Ammon's horn (tissue), 1 donor: Measurements from ENCODE around the gene ALDH7A1.
"Not testable (repeated sequence)": the region's sequence is repeated elsewhere in the genome, so short reads cannot be mapped to it uniquely, and the experiment has no call there.

Experiments used
- DNase-seq: peaks from one replicate; pipeline ENCODE4 v3.0.0-alpha.2; 2016; ENCODE audit warnings: low spot score

ALDH7A1 gene

GRCh38 chr5:126594748-126595485 is at the start of gene ALDH7A1:
ALDH7A1 (minus strand) TSS chr5:126595219; CDS start chr5:126595198, 21 bp downstream.
- DNase-seq = peak; percentile 92

DNA sequence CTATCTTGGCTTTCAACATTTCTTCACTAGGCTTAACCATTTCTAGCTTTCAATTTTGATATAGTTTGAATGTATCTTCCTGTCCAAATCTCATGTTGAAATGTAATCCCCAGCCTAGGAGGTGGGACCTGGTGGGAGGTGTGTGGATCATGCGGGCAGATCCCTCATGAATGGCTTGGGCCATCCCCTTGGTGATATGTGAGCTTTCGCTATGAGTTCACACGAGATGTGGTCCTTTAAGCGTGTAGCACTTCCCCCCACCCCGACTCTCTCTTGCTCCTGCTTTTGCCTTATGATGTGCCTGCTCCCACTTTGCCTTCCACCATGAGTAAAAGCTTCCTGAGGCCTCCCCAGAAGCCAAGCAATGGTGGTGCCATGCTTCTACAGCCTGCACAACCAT is 46.4 kb upstream of the ALDH7A1 start:
- DNase-seq = no peak

GRCh38 chr5:126640866-126641265 is 45.8 kb upstream of the ALDH7A1 start:
- DNase-seq = no peak

GRCh38 chr5:126636956-126637355 is 41.9 kb upstream of the ALDH7A1 start:
- no peak for DNase-seq

DNA sequence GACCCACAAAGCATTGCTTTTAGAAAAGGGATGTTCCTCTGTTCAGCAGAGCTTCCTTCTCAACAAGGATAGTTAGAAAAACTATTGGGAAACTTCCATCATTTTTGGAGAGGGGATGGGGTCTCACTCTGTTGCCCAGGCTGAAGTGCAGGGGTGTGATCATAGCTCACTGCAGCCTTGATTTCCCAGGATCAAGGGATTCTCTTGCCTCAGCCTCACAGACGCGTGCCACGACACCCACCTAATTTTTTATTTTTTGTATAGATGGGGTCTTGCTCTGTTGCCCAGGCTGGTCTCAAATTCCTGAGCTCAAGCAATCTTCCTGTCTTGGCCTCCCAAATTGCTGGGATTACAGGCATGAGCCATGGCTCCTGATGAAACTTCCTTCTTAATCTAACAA is 40.6 kb upstream of the ALDH7A1 start:
- no peak for DNase-seq

- DNase-seq = no peak
Observed at GRCh38 chr5:126633552-126633951, 38.5 kb upstream of the ALDH7A1 start.

DNA sequence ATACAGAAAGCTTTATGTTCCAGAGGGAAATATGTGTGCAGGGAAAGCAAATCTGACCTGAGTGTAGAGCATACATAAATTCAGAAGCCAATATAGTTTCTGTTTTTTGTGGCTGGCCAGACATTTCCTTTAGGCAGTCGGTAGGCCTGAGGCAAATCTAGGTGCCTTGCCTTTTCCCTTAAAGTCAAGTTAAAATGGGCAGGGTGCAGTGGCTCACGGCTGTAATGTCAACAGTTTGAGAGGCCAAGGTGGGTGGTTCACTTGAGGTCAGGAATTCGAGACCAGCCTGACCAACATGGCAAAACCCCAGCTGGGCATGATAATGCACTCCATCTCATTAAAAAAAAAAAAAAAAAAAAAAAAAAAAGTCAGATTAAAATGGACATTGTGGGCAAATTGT is 36.9 kb upstream of the ALDH7A1 start:
- no peak for DNase-seq

DNA sequence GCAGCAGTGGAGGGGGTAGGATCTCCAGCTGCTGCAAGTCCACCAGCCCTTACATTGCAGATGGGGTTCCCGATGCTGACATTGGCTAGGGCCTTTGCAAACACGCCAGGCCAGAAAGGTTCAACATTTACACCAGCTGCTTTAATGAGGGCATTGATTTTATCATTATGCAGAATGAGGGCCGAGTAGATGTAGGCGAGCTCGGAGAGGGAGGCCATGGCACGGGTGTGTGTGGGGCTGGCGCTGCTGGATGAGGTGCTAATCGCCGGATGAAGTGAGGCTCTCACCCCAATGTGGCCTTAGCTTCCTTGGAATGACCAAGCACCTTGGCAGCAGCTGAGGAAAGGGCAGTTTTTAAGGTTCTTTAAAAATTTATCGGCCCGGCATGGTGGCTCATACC is 33.1 kb upstream of the ALDH7A1 start:
- no peak for DNase-seq

DNA sequence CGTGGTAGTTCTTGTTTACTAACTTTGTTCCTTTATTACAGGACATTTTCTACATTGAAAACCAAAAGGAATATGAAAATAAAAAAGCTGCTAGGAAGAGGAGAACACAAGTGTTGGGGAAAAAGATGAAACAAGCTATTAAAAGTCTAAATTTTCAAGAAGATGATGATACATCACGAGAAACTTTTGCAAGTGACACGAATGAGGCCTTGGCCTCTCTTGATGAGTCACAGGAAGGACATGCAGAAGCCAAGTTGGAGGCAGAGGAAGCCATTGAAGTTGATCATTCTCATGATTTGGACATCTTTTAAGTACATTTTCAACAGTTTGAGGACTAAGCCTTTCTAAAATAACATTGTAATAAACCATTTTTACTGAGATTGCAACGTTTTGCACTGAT is 29.5 kb upstream of the ALDH7A1 start:
- no peak for DNase-seq

DNA sequence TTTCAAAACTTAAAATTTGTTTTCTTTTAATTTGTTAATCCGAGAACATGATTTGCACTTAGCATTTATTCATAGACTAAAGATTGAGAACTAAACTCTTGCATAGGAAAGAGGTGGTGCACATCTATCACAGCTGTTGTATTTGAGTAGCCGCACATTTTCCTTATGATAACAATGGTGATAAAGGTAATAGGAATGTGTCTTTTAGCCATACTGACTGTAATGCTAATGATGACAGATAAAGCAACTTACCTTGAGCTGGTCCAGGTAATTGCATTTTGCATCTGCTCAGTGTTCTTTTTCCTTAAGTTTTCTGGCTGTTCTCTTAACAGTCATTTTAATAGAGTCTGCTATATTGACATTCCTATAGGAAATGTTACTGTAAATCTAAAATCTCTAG is 24.8 kb upstream of the ALDH7A1 start:
- no peak for DNase-seq

- DNase-seq = not testable (repeated sequence)
Observed at GRCh38 chr5:126617603-126618002, 22.6 kb upstream of the ALDH7A1 start.

DNA sequence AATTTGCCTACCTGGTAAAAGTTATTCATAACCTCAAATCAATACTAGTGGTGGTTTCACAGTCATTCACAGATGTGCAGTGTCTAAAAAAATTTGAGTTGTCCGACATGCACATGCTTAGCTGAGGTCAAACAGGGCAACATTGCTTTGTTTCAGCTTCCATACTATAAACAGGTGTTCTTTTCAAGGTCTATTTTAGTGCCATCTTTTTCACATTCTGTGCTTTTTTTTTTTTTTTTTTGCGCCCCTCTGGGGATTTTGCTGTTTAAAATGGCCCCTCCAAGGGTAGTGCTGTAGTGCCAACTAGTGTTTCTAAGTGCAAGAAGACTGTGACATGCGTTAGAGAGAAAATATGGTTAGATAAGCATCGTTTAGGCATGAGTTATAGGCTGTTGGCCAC is 20.3 kb upstream of the ALDH7A1 start:
- DNase-seq = no peak

DNA sequence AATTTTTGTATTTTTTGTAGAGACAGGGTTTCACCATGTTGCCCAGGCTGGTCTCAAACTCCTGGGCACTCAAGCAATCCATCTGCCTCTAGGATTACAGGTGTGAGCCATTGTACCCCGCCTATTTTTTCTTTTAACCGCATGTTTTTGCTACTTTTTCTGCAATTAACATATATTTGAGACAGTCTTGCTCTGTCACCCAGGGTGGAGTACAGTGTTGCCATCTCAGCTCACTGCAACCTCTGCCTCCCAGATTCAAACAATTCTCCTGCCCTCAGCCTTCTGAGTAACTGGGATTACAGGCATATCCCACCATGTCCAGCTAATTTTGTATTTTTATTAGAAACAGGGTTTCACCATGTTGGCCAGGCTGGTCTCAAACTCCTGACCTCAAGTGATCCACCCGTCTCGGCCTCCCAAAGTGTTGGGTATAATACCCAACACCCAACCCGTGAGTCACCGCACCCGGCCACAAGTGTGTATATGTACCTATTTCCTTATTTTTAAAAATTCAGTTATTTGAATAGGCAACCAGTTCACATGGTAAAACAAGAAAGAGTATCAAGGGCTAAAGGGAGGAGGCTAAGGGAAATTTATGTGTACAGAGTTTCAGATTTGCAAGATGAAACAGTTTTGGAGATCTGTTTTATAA is 19.0 kb upstream of the ALDH7A1 start:
- no peak for DNase-seq

DNA sequence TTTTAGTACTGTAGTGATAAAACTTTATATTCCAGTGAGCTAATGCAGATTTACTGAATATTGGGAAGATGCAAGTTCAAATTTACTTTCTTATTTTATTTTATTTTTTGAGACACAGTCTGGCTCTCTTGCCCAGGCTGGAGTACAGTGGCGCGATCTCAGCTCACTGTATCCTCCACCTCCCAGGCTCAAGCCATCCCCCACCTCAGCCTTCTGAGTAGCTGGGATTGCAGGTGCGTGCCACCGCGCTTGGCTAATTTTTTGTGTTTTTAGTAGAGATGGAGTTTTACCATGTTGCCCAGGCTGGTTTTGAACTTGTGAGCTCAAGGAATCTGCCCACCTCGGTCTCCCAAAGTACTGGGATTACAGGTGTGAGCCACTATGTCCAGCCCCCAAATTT is 15.6 kb upstream of the ALDH7A1 start:
- DNase-seq = no peak

DNA sequence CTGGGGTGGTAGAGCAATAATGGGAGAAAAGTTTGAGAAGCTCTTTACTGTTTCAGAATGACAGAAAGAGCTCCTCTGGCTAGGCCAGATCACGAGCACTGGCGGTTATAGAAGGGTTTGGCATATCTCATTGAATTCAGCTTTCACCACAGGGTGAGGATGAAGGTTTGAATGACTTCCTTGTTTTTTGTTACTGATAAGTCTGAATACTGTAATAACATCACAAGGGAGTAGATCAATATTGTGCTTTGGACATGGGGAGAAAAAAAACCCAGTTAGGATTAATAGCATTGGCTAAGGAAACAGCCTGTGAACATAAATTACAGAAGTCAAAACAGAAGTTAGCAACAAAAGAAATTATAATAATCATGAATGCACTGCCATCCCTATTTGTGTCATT is 15.1 kb upstream of the ALDH7A1 start:
- DNase-seq = no peak

DNA sequence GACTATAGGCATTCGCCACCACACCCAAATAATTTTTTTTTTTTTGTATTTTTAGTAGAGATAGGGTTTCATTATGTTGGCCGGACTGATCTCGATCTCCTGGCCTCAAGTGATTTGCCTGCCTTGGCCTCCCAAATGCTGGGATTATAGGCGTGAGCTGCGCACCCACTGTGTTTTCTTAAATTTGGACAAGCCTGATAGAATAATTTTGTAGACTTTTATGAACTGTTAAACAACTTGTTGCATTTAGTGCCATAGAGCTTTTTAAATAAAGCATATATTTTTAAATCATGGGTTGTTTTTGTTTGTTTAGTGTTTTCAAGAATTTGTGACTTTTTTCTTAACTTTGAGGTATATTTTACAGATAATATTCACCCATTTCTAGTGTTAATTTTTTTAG is 10.5 kb upstream of the ALDH7A1 start:
- no peak for DNase-seq

- no peak for DNase-seq
Observed at GRCh38 chr5:126603402-126603991, 8.5 kb upstream of the ALDH7A1 start.

DNA sequence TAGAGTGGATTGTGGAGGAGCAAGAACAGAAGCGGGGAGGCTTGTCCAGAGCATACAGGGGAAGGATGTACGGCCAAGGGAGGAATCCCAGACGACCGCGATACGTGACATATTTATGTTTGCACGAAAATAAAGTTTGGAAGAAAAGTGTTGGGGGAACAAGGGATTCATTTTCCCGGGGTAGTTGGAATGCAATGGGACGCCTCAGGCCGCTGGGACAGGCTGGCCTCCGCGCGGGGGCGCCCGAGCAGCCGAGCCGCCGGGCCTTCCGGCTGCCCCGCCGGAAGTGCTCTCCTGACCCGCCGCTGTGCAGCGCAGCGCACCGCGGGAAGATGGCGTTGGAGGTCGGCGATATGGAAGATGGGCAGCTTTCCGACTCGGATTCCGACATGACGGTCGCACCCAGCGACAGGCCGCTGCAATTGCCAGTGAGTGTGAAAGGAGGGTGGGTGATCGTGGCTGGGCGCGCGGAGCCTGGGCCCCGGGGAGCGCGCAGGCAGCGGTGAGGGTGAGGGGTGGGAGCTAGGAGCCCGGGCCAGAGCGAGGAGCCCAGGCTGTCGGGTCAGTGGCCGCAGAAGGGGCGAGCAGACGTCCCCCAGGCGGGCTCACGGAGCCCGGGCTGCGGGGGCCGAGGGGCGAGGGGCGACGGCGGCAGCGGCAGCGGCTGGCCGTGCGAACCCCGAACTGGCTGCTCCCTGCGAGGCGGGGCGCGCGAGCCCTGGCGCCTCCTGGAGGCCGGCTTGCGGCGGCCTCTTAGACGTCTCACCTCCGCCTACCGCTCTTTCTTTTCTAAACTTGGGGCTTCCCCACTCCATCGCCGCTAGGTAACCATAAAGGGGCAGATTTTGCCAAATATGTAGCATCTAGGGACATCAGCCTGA is 5.9 kb upstream of the ALDH7A1 start, which contains the start of gene PHAX:
TSS of gene PHAX (plus strand) at position 317 of the 881 bp plus-strand sequence. CDS start at position 333, 16 bp downstream.
- DNase-seq = peak; percentile 86

DNA sequence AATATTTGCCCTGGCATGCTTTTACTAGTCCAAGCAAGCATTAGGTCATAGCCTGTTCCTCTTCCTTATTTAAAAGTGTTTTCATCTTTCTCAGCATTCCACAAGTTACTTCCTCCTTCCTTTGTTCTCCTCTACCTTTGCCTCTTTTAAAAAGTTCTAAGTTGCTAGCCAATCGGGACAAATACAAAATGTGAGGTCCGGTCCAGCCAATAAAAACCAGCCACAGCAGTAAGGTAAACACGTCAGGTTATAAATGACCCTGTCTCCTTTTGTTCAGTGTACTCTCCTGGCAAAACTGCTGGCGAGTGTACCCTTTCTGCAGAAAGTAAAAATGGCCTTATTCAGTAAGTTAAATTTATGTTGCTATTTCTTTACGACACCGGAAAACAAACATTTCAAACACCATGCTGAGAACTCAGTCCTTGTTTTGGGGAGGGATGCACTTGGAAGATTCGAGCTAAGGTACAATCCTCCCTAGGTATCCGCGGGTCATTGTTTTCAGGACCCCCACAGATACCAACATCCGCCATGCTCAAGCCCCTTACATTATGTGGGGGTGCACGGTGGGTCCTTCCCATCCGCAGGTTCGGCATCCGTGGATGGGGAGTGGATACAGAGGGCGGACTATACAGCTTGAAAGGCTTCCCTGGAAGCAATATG is 5.1 kb upstream of the ALDH7A1 start:
- not testable (repeated sequence) for DNase-seq

DNA sequence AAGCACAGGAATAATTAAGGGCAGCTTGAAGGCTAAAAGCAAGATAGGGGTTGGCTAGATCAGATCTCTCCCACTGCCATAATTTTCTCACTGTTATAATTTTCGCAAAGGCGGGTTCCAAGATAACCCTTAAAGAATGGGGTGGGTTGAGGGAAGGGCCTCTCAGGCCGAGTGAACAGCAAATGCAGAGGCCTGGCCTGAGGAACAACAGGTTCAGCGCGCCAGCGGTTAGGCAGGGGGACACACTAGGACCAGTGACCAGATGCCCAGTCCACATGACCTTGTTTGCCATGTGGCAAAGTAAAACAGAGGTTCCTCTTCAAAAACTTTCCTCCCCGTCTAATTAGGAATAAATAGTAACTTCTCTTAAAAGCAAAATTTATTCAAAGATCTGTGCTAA is 4.5 kb upstream of the ALDH7A1 start:
- DNase-seq = no peak

GRCh38 chr5:126597156-126597555 is 2.1 kb upstream of the ALDH7A1 start:
- no peak for DNase-seq
